ENCODE results near the gene CCDC178. TPM values are rescaled to one million over a fixed set of nuclear protein-coding genes. Genes with fewer than 3 reads are reported as not detected.

Gene CCDC178, protein sequence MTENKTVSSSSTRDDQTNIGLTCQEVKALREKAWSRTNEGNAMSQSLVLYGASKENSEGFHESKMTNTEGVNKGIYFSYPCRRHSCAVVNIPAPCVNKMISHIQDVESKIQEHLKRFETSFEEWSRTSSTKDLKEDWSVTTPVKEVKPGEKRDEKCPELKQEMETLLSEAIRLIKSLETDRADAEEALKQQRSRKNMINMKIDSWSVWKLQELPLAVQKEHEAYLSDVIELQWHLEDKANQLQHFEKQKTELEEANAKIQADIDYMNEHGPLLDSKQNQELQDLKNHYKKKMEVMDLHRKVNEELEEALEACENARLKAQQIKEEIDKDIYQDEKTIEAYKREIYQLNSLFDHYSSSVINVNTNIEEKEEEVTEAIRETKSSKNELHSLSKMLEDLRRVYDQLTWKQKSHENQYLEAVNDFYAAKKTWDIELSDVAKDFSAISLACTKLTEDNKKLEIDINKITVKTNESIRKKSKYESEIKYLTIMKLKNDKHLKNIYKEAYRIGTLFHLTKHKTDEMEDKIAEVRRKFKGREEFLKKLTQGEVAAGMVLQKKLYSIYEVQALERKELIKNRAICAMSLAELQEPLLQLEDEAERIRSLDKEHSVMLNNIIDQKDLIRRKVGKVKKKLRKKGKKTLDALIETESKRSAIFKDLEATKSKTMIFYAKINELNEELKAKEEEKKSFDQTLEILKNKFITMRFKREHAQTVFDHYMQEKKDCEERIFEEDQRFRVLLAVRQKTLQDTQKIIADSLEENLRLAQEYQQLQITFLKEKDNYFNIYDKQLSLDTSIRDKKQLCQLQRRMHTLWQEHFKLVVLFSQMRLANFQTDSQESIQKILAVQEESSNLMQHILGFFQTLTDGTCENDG
- 3.7 TPM for total RNA-seq
- polyA plus RNA-seq (ENCODE audit: insufficient read depth, low read depth, low replicate concordance) = 4.6 TPM
- long read RNA-seq, donor 1 = 0 reads
- long read RNA-seq, donor 2 = 0 reads
- long read RNA-seq, donor 3 = 0 reads
- long read RNA-seq, donor 4 = 0 reads
- long read RNA-seq, donor 5 = 0 reads
- long read RNA-seq, donor 6 = 0 reads
- long read RNA-seq, donor 7, partial matches to known transcripts = 4 of 5 reads
- long read RNA-seq, donor 7, other reads (novel, unspliced or antisense) = 1 of 5 reads
- long read RNA-seq, donor 8 = 0 reads
- long read RNA-seq, donor 9 = 0 reads
- long read RNA-seq, donor 10 = 0 reads

DNA sequence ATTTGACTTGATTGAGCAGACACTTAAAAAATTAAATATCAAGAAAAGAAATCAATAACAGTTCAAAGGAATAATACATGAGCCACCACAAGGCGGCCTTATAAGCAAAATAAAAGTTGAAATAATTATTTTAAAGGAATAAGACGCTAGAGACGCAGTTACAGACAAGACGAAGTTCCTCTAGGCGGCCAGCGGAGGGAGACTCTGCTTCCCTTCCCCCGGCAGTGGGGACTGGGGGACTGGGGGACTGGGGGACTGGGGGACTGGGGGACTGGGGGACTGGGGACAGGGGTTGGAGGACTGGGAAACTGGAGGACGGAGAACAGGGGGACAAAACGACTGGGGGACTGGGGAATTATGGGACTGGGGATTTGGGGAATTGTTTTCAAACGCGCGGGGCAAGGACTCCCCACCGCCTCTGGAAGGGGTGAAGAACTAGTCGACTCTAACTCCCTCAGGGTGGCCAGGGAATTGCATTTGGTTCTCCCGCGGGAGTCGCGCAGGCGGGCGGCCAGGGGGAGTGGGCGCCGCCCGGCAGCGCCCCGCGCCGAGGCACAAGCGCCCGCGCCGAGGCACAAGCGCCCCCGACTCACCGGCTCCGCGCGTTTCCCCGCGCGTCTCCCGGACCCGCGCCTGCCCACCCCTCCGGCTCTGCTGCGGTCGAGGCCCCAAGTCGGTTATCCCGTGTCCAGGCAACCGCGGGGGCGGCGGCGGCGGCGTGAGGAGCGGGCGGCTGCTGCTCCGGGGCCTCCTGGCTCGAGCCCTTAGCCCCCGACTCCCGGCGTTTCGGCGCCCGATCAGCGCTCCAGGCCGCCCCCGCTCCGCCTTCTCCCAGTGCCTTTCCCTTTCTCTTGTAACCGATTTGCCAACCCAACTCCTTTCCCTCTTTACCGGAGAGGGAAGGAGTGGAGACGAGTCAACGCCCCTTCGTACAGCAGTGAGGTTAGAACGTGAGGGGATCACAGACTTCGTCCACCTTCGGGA, at the start of gene CCDC178:
TSS of gene CCDC178 (minus strand) at position 662 of the 984 bp plus-strand sequence. CDS start 28,633 bp downstream, outside the sequence.
- Histone ChIP-seq H3K9ac (ENCODE audit: low read length in 3 of 3) (peak within 1 kb of the TSS; percentile 17 to 68 (median 54)), H3K27ac (ENCODE audit: low read depth in 2 of 2, low read length in 2 of 2) (peak within 1 kb of the TSS; percentile 78 to 88), H3K4me3 (ENCODE audit: low read length in 3 of 3) (peak within 1 kb of the TSS; percentile 56 to 78 (median 62)), H3K4me1 (ENCODE audit: control insufficient read depth in 2 of 3, insufficient read depth in 2 of 3, low read depth in 1 of 3, low read length in 3 of 3) (no peaks in the 10 kb centered on the region), H3K27me3 (ENCODE audit: control insufficient read depth, insufficient read depth, low read length) (no peaks in the 10 kb centered on the region), H3K9me3 (ENCODE audit: control insufficient read depth in 2 of 3, insufficient read depth in 1 of 3, low read length in 3 of 3) (no peaks in the 10 kb centered on the region), H3K36me3 (ENCODE audit: control insufficient read depth in 2 of 3, insufficient read depth in 3 of 3, low read length in 3 of 3) (no peaks in the 10 kb centered on the region)
- intact Hi-C loops (cut with DNase I) = no loop called here
- DNase-seq (peak; percentile 72 to 91 (median 76)), FAIRE-seq (no peak)
- TF ChIP-seq, protein P1, sequence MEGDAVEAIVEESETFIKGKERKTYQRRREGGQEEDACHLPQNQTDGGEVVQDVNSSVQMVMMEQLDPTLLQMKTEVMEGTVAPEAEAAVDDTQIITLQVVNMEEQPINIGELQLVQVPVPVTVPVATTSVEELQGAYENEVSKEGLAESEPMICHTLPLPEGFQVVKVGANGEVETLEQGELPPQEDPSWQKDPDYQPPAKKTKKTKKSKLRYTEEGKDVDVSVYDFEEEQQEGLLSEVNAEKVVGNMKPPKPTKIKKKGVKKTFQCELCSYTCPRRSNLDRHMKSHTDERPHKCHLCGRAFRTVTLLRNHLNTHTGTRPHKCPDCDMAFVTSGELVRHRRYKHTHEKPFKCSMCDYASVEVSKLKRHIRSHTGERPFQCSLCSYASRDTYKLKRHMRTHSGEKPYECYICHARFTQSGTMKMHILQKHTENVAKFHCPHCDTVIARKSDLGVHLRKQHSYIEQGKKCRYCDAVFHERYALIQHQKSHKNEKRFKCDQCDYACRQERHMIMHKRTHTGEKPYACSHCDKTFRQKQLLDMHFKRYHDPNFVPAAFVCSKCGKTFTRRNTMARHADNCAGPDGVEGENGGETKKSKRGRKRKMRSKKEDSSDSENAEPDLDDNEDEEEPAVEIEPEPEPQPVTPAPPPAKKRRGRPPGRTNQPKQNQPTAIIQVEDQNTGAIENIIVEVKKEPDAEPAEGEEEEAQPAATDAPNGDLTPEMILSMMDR (IDR thresholded peaks at IDR 0.05; ENCODE audit: borderline replicate concordance, extremely low read depth, insufficient read depth) = peak; percentile 42

DNA sequence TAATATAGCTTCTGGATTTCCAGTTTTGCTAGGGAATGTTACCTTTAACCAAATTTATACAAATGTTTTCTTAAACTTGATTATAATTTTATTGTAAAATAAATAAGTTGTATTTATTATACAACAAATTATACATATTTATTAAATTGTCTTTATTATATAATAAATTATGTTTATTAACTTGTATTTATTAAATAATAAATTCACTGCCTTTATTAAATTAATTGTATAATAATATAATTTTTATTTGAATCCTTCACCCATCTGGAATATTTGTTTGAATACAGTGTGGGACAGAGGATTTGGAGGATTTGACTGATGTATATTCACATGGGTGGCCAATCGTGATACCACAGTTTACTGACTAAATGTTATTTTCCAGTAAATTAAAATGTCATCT, 43.4 kb upstream of the CCDC178 start:
- DNase-seq = no peak
- H3K4me3 ChIP-seq (ENCODE audit: low read length in 3 of 3) = no peak overlapping the region
- intact Hi-C loops (cut with DNase I) = no loop called here
- no peaks in the 10 kb centered on the region for H3K36me3 ChIP-seq (ENCODE audit: control insufficient read depth in 2 of 3, insufficient read depth in 3 of 3, low read length in 3 of 3)
- FAIRE-seq = peak; percentile 95
- no peak overlapping the region for H3K27ac ChIP-seq (ENCODE audit: low read depth in 2 of 2, low read length in 2 of 2)
- no peaks in the 10 kb centered on the region for H3K4me1 ChIP-seq (ENCODE audit: control insufficient read depth in 2 of 3, insufficient read depth in 2 of 3, low read depth in 1 of 3, low read length in 3 of 3)
- no peaks in the 10 kb centered on the region for H3K9me3 ChIP-seq (ENCODE audit: control insufficient read depth in 2 of 3, insufficient read depth in 1 of 3, low read length in 3 of 3)
- TF ChIP-seq, protein P1 (IDR thresholded peaks at IDR 0.05; ENCODE audit: borderline replicate concordance, extremely low read depth, insufficient read depth) = no peak
- no peak overlapping the region for H3K9ac ChIP-seq (ENCODE audit: low read length in 3 of 3)
- no peaks in the 10 kb centered on the region for H3K27me3 ChIP-seq (ENCODE audit: control insufficient read depth, insufficient read depth, low read length)

DNA sequence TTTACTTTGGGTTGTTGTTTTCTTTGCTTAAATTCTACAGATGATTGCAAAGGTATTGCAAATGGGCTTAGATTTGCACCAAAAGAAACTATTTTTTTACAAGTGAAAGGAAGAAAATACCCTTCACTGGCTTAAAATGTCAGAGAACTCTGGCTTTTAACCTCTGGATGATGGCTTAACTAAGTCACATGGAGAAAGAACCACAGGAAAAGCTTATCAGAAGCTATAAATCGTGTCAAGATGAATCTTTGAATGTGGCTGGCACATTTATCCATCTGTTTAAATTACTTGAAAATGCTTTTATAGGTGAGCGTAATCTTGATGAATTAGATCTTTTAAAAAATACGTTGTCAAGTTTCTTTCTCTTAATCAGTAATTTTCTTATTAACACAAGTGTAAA, 32.0 kb upstream of the CCDC178 start:
- intact Hi-C loops (cut with DNase I) = no loop called here
- DNase-seq (no peak), FAIRE-seq (no peak)
- Histone ChIP-seq H3K36me3 (ENCODE audit: control insufficient read depth in 2 of 3, insufficient read depth in 3 of 3, low read length in 3 of 3) (no peaks in the 10 kb centered on the region), H3K9me3 (ENCODE audit: control insufficient read depth in 2 of 3, insufficient read depth in 1 of 3, low read length in 3 of 3) (no peaks in the 10 kb centered on the region), H3K4me3 (ENCODE audit: low read length in 3 of 3) (no peak overlapping the region), H3K9ac (ENCODE audit: low read length in 3 of 3) (no peak overlapping the region), H3K27me3 (ENCODE audit: control insufficient read depth, insufficient read depth, low read length) (no peaks in the 10 kb centered on the region), H3K4me1 (ENCODE audit: control insufficient read depth in 2 of 3, insufficient read depth in 2 of 3, low read depth in 1 of 3, low read length in 3 of 3) (no peaks in the 10 kb centered on the region), H3K27ac (ENCODE audit: low read depth in 2 of 2, low read length in 2 of 2) (no peak overlapping the region)
- TF ChIP-seq, protein P1 (IDR thresholded peaks at IDR 0.05; ENCODE audit: borderline replicate concordance, extremely low read depth, insufficient read depth) = no peak
